Common myeloid progenitor, CD34-positive (primary cell): ENCODE results near the gene FOXO1.
A peak's percentile ranks its signal among the peaks of the same experiment; 100 is the strongest.
"Not testable (repeated sequence)": the region's sequence is repeated elsewhere in the genome, so short reads cannot be mapped to it uniquely, and the experiment has no call there.

ENCODE experiments used
- CTCF ChIA-PET: fragments of 350-600 bp; sonication (Branson Sonifier 250); formaldehyde crosslinking; loops from one replicate; lab custom pipeline; 2021; ENCODE audit warnings: antibody characterized with exemption; lab: Charles Lee
- POLR2A ChIA-PET: fragments of 350-600 bp; sonication (Branson Sonifier 250); formaldehyde crosslinking; loops from one replicate; lab custom pipeline; 2021; ENCODE audit warnings: antibody characterized with exemption; lab: Charles Lee
- DNase-seq, 3 donors: peaks; one replicate each; pipeline versions ENCODE4 v3.0.0 to v3.0.0-alpha.2; 2013
- H3K27ac ChIP-seq, 2 experiments: 1 replicate in 1 of 2; 2 replicates in 1 of 2; pipeline ENCODE4 v1.7.0; 2013; ENCODE audit warnings: inconsistent platforms in 2 of 2, low read length in 2 of 2, mild to moderate bottlenecking in 2 of 2, low read depth in 1 of 2, moderate library complexity in 1 of 2; ENCODE audit not compliant: severe bottlenecking in 2 of 2, insufficient read depth in 1 of 2, poor library complexity in 1 of 2
- H3K27me3 ChIP-seq, 5 experiments: replicated peaks in 2 of 5; 1 replicate in 3 of 5; 2 replicates in 2 of 5; pipeline versions ENCODE4 v1.6.1 to v1.7.0; 2013; ENCODE audit warnings: low read length in 4 of 5, mild to moderate bottlenecking in 2 of 5, moderate library complexity in 2 of 5, inconsistent platforms in 1 of 5; ENCODE audit not compliant: insufficient read depth in 5 of 5, control insufficient read depth in 4 of 5
- H3K36me3 ChIP-seq, 4 experiments: 1 replicate in 2 of 4; 2 replicates in 2 of 4; pipeline versions ENCODE4 v1.6.1 to v1.7.0; 2013; ENCODE audit warnings: low read length in 3 of 4, control low read depth in 1 of 4, mild to moderate bottlenecking in 1 of 4; ENCODE audit not compliant: control insufficient read depth in 4 of 4, insufficient read depth in 4 of 4
- H3K4me1 ChIP-seq, 4 experiments: 1 replicate in 3 of 4; 2 replicates in 1 of 4; pipeline versions ENCODE4 v1.6.1 to v1.7.1; 2013; ENCODE audit warnings: low read length in 3 of 4, mild to moderate bottlenecking in 3 of 4, control low read depth in 1 of 4, inconsistent platforms in 1 of 4, moderate library complexity in 1 of 4; ENCODE audit not compliant: control insufficient read depth in 4 of 4, insufficient read depth in 4 of 4; ENCODE audit errors: control extremely low read depth in 1 of 4
- H3K4me3 ChIP-seq, 7 experiments: 1 replicate in 4 of 7; 2 replicates in 3 of 7; pipeline versions ENCODE4 v1.5.1 to v1.7.0; 2013; ENCODE audit warnings: mild to moderate bottlenecking in 7 of 7, low read length in 6 of 7, moderate library complexity in 6 of 7, inconsistent platforms in 2 of 7, low read depth in 2 of 7, control low read depth in 1 of 7; ENCODE audit not compliant: insufficient read depth in 4 of 7, control insufficient read depth in 1 of 7; ENCODE audit errors: extremely low read depth in 1 of 7
- H3K9me3 ChIP-seq, 5 experiments: 1 replicate in 4 of 5; 2 replicates in 1 of 5; pipeline versions ENCODE4 v1.6.1 to v1.7.1; 2013; ENCODE audit warnings: low read length in 4 of 5, mild to moderate bottlenecking in 2 of 5, inconsistent platforms in 1 of 5, low read depth in 1 of 5, moderate library complexity in 1 of 5; ENCODE audit not compliant: control insufficient read depth in 4 of 5, insufficient read depth in 2 of 5; ENCODE audit errors: control extremely low read depth in 1 of 5
- whole genome bisulfite sequencing: methylation state at CpG from one replicate; pipeline ENCODE4 v1.1.5; 2013; ENCODE audit not compliant: insufficient coverage; 5-methylcytosine and 5-hydroxymethylcytosine counted together

FOXO1 gene

GRCh38 chr13:40666933-40667621 lies 636 bp upstream of the FOXO1 start:
- POLR2A ChIA-PET = no interaction called here
- no peaks in the 10 kb centered on the region for H3K27me3 ChIP-seq
- peak overlapping the region; percentile 68 to 92 (median 83) for H3K4me3 ChIP-seq
- WGBS = 0% methylated on average over 55 of the region's 67 CpGs
- no peaks in the 10 kb centered on the region for H3K9me3 ChIP-seq
- CTCF ChIA-PET = interaction anchor here (1.0 to 3.2 kb wide), 3 partner anchors 14 to 102 kb away, joined by 3 to 56 read pairs (median 3); no protein-coding TSS in a partner anchor
- peak; percentile 54 to 86 (median 81) for DNase-seq
- no peaks in the 10 kb centered on the region for H3K36me3 ChIP-seq
- H3K4me1 ChIP-seq = peaks cover 12 to 39% (median 29%) of the 10 kb centered on the region in 4 experiments
- H3K27ac ChIP-seq = peak overlapping the region; percentile 50 to 81

GRCh38 chr13:40665126-40666044 lies 1.1 kb downstream of the FOXO1 start:
- H3K36me3 ChIP-seq = no peaks in the 10 kb centered on the region
- ChIA-PET CTCF (interaction anchor here (0.6 to 0.9 kb wide), 2 partner anchors 15 to 35 kb away, joined by 3 read pairs; no protein-coding TSS in a partner anchor), POLR2A (interaction anchor here (0.7 kb wide), 1 partner anchor 708 kb away, joined by 4 read pairs; no protein-coding TSS in a partner anchor)
- H3K27ac ChIP-seq = peak overlapping the region; percentile 50 to 77
- H3K4me3 ChIP-seq = peak overlapping the region; percentile 66 to 92 (median 84)
- under 1% methylated on average over 108 of the region's 117 CpGs for WGBS
- H3K27me3 ChIP-seq = no peaks in the 10 kb centered on the region
- peak in 2 of 3 donors; percentile 61 to 72 for DNase-seq
- H3K4me1 ChIP-seq = peaks cover 13 to 39% (median 29%) of the 10 kb centered on the region in 4 experiments
- H3K9me3 ChIP-seq = no peaks in the 10 kb centered on the region

- POLR2A ChIA-PET = interaction anchor here (0.7 kb wide), 1 partner anchor 707 kb away, joined by 4 read pairs; no protein-coding TSS in a partner anchor
- Histone ChIP-seq H3K27ac (peak overlapping the region in 1 of 2 experiments; percentile 54), H3K4me1 (peaks cover 13 to 37% (median 28%) of the 10 kb centered on the region in 4 experiments), H3K27me3 (no peaks in the 10 kb centered on the region), H3K4me3 (peak overlapping the region; percentile 66 to 92 (median 84)), H3K36me3 (no peaks in the 10 kb centered on the region), H3K9me3 (no peaks in the 10 kb centered on the region)
- peak in 2 of 3 donors; percentile 52 to 58 for DNase-seq
- WGBS = 0% methylated on average over 57 of the region's 77 CpGs
- CTCF ChIA-PET = interaction anchor here (0.6 to 1.0 kb wide), 2 partner anchors 12 to 16 kb away, joined by 3 to 5 read pairs; no protein-coding TSS in a partner anchor
Measured at GRCh38 chr13:40664350-40665125, 1.9 kb downstream of the FOXO1 start.

GRCh38 chr13:40664100-40664349 lies 2.4 kb downstream of the FOXO1 start:
- WGBS = under 1% methylated on average over 13 of the region's 17 CpGs
- Histone ChIP-seq H3K27ac (peak overlapping the region in 1 of 2 experiments; percentile 54), H3K4me3 (peak overlapping the region; percentile 66 to 92 (median 84)), H3K4me1 (peaks cover 13 to 37% (median 28%) of the 10 kb centered on the region in 4 experiments)
- H3K36me3 ChIP-seq, POLR2A ChIA-PET, H3K27me3 ChIP-seq, H3K9me3 ChIP-seq: not testable (repeated sequence)
- CTCF ChIA-PET = interaction anchor here (1.0 kb wide), 1 partner anchor 12 kb away, joined by 5 read pairs; no protein-coding TSS in a partner anchor
- peak; percentile 57 to 81 (median 74) for DNase-seq

- peak overlapping the region in 1 of 7 experiments; percentile 91 for H3K4me3 ChIP-seq
- ChIA-PET POLR2A (no interaction called here), CTCF (no interaction called here)
- DNase-seq = no peak
- H3K27ac ChIP-seq = no peak overlapping the region
- no peaks in the 10 kb centered on the region for H3K36me3 ChIP-seq
- no peaks in the 10 kb centered on the region for H3K9me3 ChIP-seq
- H3K27me3 ChIP-seq = no peaks in the 10 kb centered on the region
- peaks cover 12 to 36% (median 22%) of the 10 kb centered on the region in 4 experiments for H3K4me1 ChIP-seq
Measured at GRCh38 chr13:40662866-40663265, 3.6 kb downstream of the FOXO1 start.

- H3K4me1 ChIP-seq = peaks cover 9 to 28% (median 17%) of the 10 kb centered on the region in 4 experiments
- DNase-seq = no peak
- H3K9me3 ChIP-seq = no peaks in the 10 kb centered on the region
- 91% methylated on average over 4 of the region's 10 CpGs for WGBS
- CTCF ChIA-PET = no interaction called here
- no peak overlapping the region for H3K27ac ChIP-seq
- no peaks in the 10 kb centered on the region for H3K36me3 ChIP-seq
- POLR2A ChIA-PET = no interaction called here
- peak overlapping the region in 1 of 7 experiments; percentile 7 for H3K4me3 ChIP-seq
- no peaks in the 10 kb centered on the region for H3K27me3 ChIP-seq
Measured at GRCh38 chr13:40661875-40662665, 4.4 kb downstream of the FOXO1 start.
